ENCODE results near the gene SDK1.

GRCh38 chr7:4220011-4220410 lies 919.0 kb downstream of the SDK1 start:
- TF ChIP-seq RFX5 (IDR thresholded peaks at IDR 0.05) (no peak), POLR2A (IDR thresholded peaks at IDR 0.05; ENCODE audit: low read length) (no peak), CTCF (IDR thresholded peaks at IDR 0.05) (no peak), SMC3 (IDR thresholded peaks at IDR 0.05) (no peak), BHLHE40 (IDR thresholded peaks at IDR 0.05; ENCODE audit: low read depth, low read length) (no peak), PBX3 (IDR thresholded peaks at IDR 0.05) (no peak), E2F6 (IDR thresholded peaks at IDR 0.05; ENCODE audit: borderline replicate concordance, low read depth) (no peak), JUNB (IDR thresholded peaks at IDR 0.05) (no peak)

Data from A549 (cell line).